Naive B cell (primary cell): ENCODE data around the gene GUK1. TPM values are rescaled to one million over a fixed set of nuclear protein-coding genes. Genes with fewer than 3 reads are reported as not detected.
"Not testable (repeated sequence)": the region's sequence is repeated elsewhere in the genome, so short reads cannot be mapped to it uniquely, and the experiment has no call there.

Experiments used
- ATAC-seq, 2 donors: fragments of 150-1000 bp; cut with Tn5 transposase; 2 replicates each; pipeline ENCODE4 v1.10.0; 2021; ENCODE audit warnings: low read depth in 2 of 2, mild to moderate bottlenecking in 2 of 2, moderate library complexity in 2 of 2
- DNase-seq: peaks from one replicate; pipeline ENCODE4 v3.0.0; 2022
- H3K27ac Mint-ChIP-seq, 6 donors: one replicate each; pipeline ENCODE4 v1.8.0; 2020 to 2022; ENCODE audit warnings: mild to moderate bottlenecking in 6 of 6, mixed read lengths in 6 of 6, moderate library complexity in 5 of 6, inconsistent platforms in 2 of 6
- H3K27me3 Mint-ChIP-seq, 3 donors: one replicate each; pipeline ENCODE4 v1.8.0; 2021 to 2022; ENCODE audit warnings: mixed read lengths in 3 of 3, mild to moderate bottlenecking in 1 of 3
- H3K36me3 Mint-ChIP-seq, 2 donors: one replicate each; pipeline ENCODE4 v1.8.0; 2020 to 2022; ENCODE audit warnings: mixed read lengths in 2 of 2, inconsistent platforms in 1 of 2, mild to moderate bottlenecking in 1 of 2
- H3K4me1 Mint-ChIP-seq, 3 donors: one replicate each; pipeline ENCODE4 v1.8.0; 2020 to 2022; ENCODE audit warnings: mixed read lengths in 3 of 3, inconsistent platforms in 1 of 3, mild to moderate bottlenecking in 1 of 3, moderate library complexity in 1 of 3
- H3K4me3 Mint-ChIP-seq, 8 donors: one replicate each; pipeline ENCODE4 v1.8.0; 2020 to 2022; ENCODE audit warnings: mild to moderate bottlenecking in 8 of 8, mixed read lengths in 8 of 8, moderate library complexity in 8 of 8, inconsistent platforms in 2 of 8
- H3K9me3 Mint-ChIP-seq, 7 donors: one replicate each; pipeline ENCODE4 v1.8.0; 2020 to 2022; ENCODE audit warnings: mixed read lengths in 7 of 7, mild to moderate bottlenecking in 5 of 7, inconsistent platforms in 2 of 7, moderate library complexity in 1 of 7
- polyA plus RNA-seq, 6 donors: library from polyadenylated mRNA; unstranded; fragments of 300-500 nt; fragmentation: Illumina TruSeq; gene quantifications; one replicate each; pipeline ENCODE4 v1.2.3, GENCODE V29; 2021; ENCODE audit warnings: low read depth in 6 of 6

GUK1 gene
- polyA plus RNA-seq, 6 donors from 2014 or later: 190 to 350 (median 220) TPM

- Mint-ChIP-seq H3K27me3 (no peaks in the 10 kb centered on the region), H3K36me3 (peaks cover 0 to 5% of the 10 kb centered on the region in 2 donors), H3K9me3 (no peaks in the 10 kb centered on the region), H3K27ac (peak overlapping the region in 1 of 6 donors; percentile 62), H3K4me1 (peaks cover 8 to 19% (median 14%) of the 10 kb centered on the region in 3 donors), H3K4me3 (peak overlapping the region in 1 of 8 donors; percentile 25)
- DNase-seq (no peak), ATAC-seq (no peak)
These were observed 36.5 kb downstream of the GUK1 start for GRCh38 chr1:228176461-228177182.

- Mint-ChIP-seq H3K4me1 (peaks cover 4 to 15% (median 11%) of the 10 kb centered on the region in 3 donors), H3K27me3 (no peaks in the 10 kb centered on the region), H3K27ac (no peak overlapping the region), H3K4me3 (no peak overlapping the region), H3K36me3 (peaks cover 0 to 5% of the 10 kb centered on the region in 2 donors), H3K9me3 (no peaks in the 10 kb centered on the region)
- no peak for ATAC-seq
- DNase-seq: no peak
These were observed 37.0 kb downstream of the GUK1 start for GRCh38 chr1:228177183-228177475.

- ATAC-seq (no peak), DNase-seq (no peak)
- Mint-ChIP-seq H3K4me3 (peak overlapping the region in 1 of 8 donors; percentile 18), H3K27ac (peak overlapping the region in 4 of 6 donors; percentile 34 to 93 (median 69)), H3K9me3 (no peaks in the 10 kb centered on the region), H3K36me3 (peaks cover 0 to 5% of the 10 kb centered on the region in 2 donors), H3K27me3 (no peaks in the 10 kb centered on the region), H3K4me1 (peaks cover under 1 to 11% (median 7%) of the 10 kb centered on the region in 3 donors)
These were observed 37.9 kb downstream of the GUK1 start for GRCh38 chr1:228177721-228178710.

GRCh38 chr1:228178737-228179684 lies 38.9 kb downstream of the GUK1 start:
- ATAC-seq (no peak), DNase-seq (no peak)
- Mint-ChIP-seq H3K9me3 (no peaks in the 10 kb centered on the region), H3K36me3 (peaks cover 0 to 5% of the 10 kb centered on the region in 2 donors), H3K4me1 (peaks cover 0 to 11% (median 7%) of the 10 kb centered on the region in 3 donors), H3K4me3 (peak overlapping the region in 2 of 8 donors; percentile 1 to 18), H3K27ac (peak overlapping the region in 5 of 6 donors; percentile 18 to 93 (median 60)), H3K27me3 (no peaks in the 10 kb centered on the region)

- peak; percentile 58 to 63 for ATAC-seq
- peaks cover 0 to 11% (median 7%) of the 10 kb centered on the region in 3 donors for H3K4me1 Mint-ChIP-seq
- peaks cover 0 to 5% of the 10 kb centered on the region in 2 donors for H3K36me3 Mint-ChIP-seq
- no peak overlapping the region for H3K4me3 Mint-ChIP-seq
- no peak for DNase-seq
- H3K27ac Mint-ChIP-seq: peak overlapping the region in 1 of 6 donors; percentile 71
- no peaks in the 10 kb centered on the region for H3K27me3 Mint-ChIP-seq
- H3K9me3 Mint-ChIP-seq: no peaks in the 10 kb centered on the region
These were observed 40.3 kb downstream of the GUK1 start for GRCh38 chr1:228180271-228180958.

- ATAC-seq (no peak), DNase-seq (no peak)
- Mint-ChIP-seq H3K27ac (peak overlapping the region in 3 of 6 donors; percentile 17 to 56 (median 29)), H3K4me1 (peaks cover 0 to 11% (median 7%) of the 10 kb centered on the region in 3 donors), H3K27me3 (no peaks in the 10 kb centered on the region), H3K4me3 (no peak overlapping the region), H3K9me3 (no peaks in the 10 kb centered on the region), H3K36me3 (peaks cover 0 to 5% of the 10 kb centered on the region in 2 donors)
These were observed 41.0 kb downstream of the GUK1 start for GRCh38 chr1:228180959-228181644.

GRCh38 chr1:228181645-228182034 lies 41.6 kb downstream of the GUK1 start:
- peaks cover 0 to 11% (median 7%) of the 10 kb centered on the region in 3 donors for H3K4me1 Mint-ChIP-seq

GRCh38 chr1:228182296-228183030 lies 42.4 kb downstream of the GUK1 start:
- ATAC-seq (no peak), DNase-seq (no peak)
- H3K4me1 Mint-ChIP-seq: peaks cover 0 to 11% (median 7%) of the 10 kb centered on the region in 3 donors
- H3K36me3 Mint-ChIP-seq: peaks cover 0 to 5% of the 10 kb centered on the region in 2 donors
- no peak overlapping the region for H3K4me3 Mint-ChIP-seq
- no peaks in the 10 kb centered on the region for H3K27me3 Mint-ChIP-seq
- peak overlapping the region in 2 of 6 donors; percentile 47 to 56 for H3K27ac Mint-ChIP-seq
- no peaks in the 10 kb centered on the region for H3K9me3 Mint-ChIP-seq

More at GRCh38 chr1:228181645-228182034, 41.6 kb downstream of the GUK1 start:
- Mint-ChIP-seq H3K9me3 (no peaks in the 10 kb centered on the region), H3K36me3 (peaks cover 0 to 5% of the 10 kb centered on the region in 2 donors), H3K4me3 (peak overlapping the region in 1 of 8 donors; percentile 25), H3K27me3 (no peaks in the 10 kb centered on the region), H3K27ac (peak overlapping the region in 3 of 6 donors; percentile 17 to 56 (median 29))
- no peak for DNase-seq
- ATAC-seq: no peak

- H3K4me3 Mint-ChIP-seq: no peak overlapping the region
- H3K27me3 Mint-ChIP-seq: no peaks in the 10 kb centered on the region
- H3K27ac Mint-ChIP-seq: no peak overlapping the region
- peaks cover 0 to 4% of the 10 kb centered on the region in 2 donors for H3K36me3 Mint-ChIP-seq
- H3K4me1 Mint-ChIP-seq: no peaks in the 10 kb centered on the region
- no peak for ATAC-seq
- H3K9me3 Mint-ChIP-seq: peaks cover 0 to 6% (median 0%) of the 10 kb centered on the region in 7 donors
- no peak for DNase-seq
These were observed 44.1 kb downstream of the GUK1 start for GRCh38 chr1:228184152-228184551.

- ATAC-seq: no peak
- peak overlapping the region in 1 of 6 donors; percentile 68 for H3K27ac Mint-ChIP-seq
These were observed 45.5 kb downstream of the GUK1 start for GRCh38 chr1:228185641-228185965.

GRCh38 chr1:228188249-228188648 lies 48.2 kb downstream of the GUK1 start:
- not testable (repeated sequence) for H3K4me1 Mint-ChIP-seq, H3K27ac Mint-ChIP-seq, H3K36me3 Mint-ChIP-seq, H3K9me3 Mint-ChIP-seq, DNase-seq, H3K27me3 Mint-ChIP-seq, H3K4me3 Mint-ChIP-seq, ATAC-seq

More at GRCh38 chr1:228185641-228185965, 45.5 kb downstream of the GUK1 start:
- peaks cover 0 to under 1% (median 0%) of the 10 kb centered on the region in 3 donors for H3K4me1 Mint-ChIP-seq
- no peak overlapping the region for H3K4me3 Mint-ChIP-seq
- peaks cover 0 to 6% (median 0%) of the 10 kb centered on the region in 7 donors for H3K9me3 Mint-ChIP-seq
- no peak for DNase-seq
- H3K36me3 Mint-ChIP-seq: no peaks in the 10 kb centered on the region
- no peaks in the 10 kb centered on the region for H3K27me3 Mint-ChIP-seq
